ENCODE results near the gene PLCL2. TPM values are rescaled to one million over a fixed set of nuclear protein-coding genes. Genes with fewer than 3 reads are reported as not detected.

Gene PLCL2
- total and polyA plus RNA-seq, 7 donors: 8.0 to 12.6 (median 11.6) TPM

DNA sequence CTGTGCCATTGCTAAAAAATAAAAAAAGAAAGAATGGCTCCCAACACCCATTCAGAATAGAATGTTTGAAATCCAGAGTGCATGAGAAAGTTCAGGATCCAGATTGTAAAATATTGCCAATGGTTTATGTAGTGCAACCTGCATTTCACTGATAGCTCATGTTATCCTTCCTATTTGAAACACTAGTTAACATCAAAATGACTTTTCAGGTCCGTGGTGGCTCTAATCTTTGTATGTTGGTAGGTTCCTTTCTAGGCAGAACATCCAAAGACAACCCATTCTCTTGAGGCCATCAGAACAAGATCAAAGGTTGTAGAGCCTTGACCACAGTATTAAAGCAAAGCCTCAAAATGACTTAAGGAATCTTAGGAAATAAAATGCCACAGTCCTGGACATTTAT, 51.0 kb downstream of the PLCL2 start:
- H3K9me3 ChIP-seq: no peaks in the 10 kb centered on the region
- H3K27me3 ChIP-seq: no peaks in the 10 kb centered on the region
- 38 to 82% methylated on average over 1 of the region's 1 CpG for WGBS, 2 donors
- no peaks in the 10 kb centered on the region for H3K36me3 ChIP-seq
- H3K4me1 ChIP-seq: no peaks in the 10 kb centered on the region
- DNase-seq: no peak
- H3K4me3 ChIP-seq: no peak overlapping the region
- no peak overlapping the region for H3K27ac ChIP-seq
- TF ChIP-seq POLR2A (IDR thresholded peaks at IDR 0.05) (no peak), EP300 (IDR thresholded peaks at IDR 0.05) (no peak), POLR2AphosphoS5 (IDR thresholded peaks at IDR 0.05) (no peak)
- TF ChIP-seq, protein P1, sequence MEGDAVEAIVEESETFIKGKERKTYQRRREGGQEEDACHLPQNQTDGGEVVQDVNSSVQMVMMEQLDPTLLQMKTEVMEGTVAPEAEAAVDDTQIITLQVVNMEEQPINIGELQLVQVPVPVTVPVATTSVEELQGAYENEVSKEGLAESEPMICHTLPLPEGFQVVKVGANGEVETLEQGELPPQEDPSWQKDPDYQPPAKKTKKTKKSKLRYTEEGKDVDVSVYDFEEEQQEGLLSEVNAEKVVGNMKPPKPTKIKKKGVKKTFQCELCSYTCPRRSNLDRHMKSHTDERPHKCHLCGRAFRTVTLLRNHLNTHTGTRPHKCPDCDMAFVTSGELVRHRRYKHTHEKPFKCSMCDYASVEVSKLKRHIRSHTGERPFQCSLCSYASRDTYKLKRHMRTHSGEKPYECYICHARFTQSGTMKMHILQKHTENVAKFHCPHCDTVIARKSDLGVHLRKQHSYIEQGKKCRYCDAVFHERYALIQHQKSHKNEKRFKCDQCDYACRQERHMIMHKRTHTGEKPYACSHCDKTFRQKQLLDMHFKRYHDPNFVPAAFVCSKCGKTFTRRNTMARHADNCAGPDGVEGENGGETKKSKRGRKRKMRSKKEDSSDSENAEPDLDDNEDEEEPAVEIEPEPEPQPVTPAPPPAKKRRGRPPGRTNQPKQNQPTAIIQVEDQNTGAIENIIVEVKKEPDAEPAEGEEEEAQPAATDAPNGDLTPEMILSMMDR (IDR thresholded peaks at IDR 0.05): no peak
- intact Hi-C loops (cut with DNase I): no loop called here

DNA sequence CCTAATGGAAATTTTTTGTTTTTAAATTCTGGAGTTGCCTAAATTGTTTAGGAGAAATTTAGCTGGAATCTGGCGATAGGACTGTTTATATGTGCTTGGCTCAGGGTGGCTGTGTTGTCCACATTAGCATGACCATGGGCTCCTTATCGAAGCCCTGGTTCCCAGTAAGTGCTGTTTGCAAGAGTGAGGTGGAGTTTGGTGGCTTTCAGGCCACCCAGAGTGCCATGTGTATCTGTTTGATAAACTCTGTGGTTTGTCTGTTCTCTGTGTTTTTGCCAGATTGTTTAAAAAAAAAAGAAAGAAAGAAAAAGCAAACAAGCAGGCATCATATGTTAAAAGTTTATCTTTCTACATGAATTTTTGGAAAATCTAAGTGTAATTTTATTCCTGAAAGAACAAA, 51.5 kb downstream of the PLCL2 start:
- Histone ChIP-seq H3K9me3 (no peaks in the 10 kb centered on the region), H3K4me3 (no peak overlapping the region)
- WGBS, 2 donors: 58 to 83% methylated on average over 2 of the region's 2 CpGs

DNA sequence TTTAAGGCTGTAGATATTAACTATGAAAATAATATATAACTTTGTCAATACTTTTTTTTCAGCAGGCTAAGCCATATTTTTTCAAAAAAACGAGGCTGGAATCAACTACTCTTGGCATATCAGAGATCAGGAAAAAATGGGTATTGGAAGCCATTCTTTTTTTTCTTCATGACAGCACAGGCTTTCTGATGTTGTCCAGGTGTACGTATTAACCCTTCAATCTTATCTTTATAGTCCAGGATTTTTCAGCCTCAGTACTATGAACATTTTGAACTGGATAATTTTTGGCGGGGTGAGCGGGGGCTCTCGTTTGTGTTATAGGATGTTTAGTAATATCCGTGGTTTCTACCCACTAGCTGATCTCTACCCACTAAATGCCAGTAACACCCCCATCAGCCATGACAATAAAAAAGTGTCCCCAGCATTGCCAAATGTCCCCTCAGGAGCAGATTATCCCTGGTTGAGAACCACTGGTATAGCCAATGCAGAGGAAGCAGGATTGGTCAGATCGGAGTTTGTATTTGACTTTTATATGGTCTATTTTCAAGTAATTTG, 52.0 kb downstream of the PLCL2 start:
- no peak for TF ChIP-seq POLR2A (IDR thresholded peaks at IDR 0.05)
- TF ChIP-seq, protein P1 (IDR thresholded peaks at IDR 0.05): no peak
- intact Hi-C loops (cut with DNase I): no loop called here
- Histone ChIP-seq H3K36me3 (no peaks in the 10 kb centered on the region), H3K4me1 (no peaks in the 10 kb centered on the region), H3K27me3 (no peaks in the 10 kb centered on the region), H3K4me3 (no peak overlapping the region), H3K9me3 (no peaks in the 10 kb centered on the region), H3K27ac (no peak overlapping the region)
- DNase-seq: no peak
- WGBS, 2 donors: 65 to 88% methylated on average over 7 of the region's 7 CpGs

More for the DNA sequence above, 51.5 kb downstream of the PLCL2 start:
- DNase-seq: no peak
- H3K27ac ChIP-seq: no peak overlapping the region
- H3K27me3 ChIP-seq: no peaks in the 10 kb centered on the region
- no peaks in the 10 kb centered on the region for H3K4me1 ChIP-seq
- H3K36me3 ChIP-seq: no peaks in the 10 kb centered on the region
- intact Hi-C loops (cut with DNase I): no loop called here
- TF ChIP-seq POLR2A (IDR thresholded peaks at IDR 0.05): no peak
- TF ChIP-seq POLR2AphosphoS5 (IDR thresholded peaks at IDR 0.05): no peak
- no peak for TF ChIP-seq EP300 (IDR thresholded peaks at IDR 0.05)
- TF ChIP-seq, protein P1 (IDR thresholded peaks at IDR 0.05): no peak

DNA sequence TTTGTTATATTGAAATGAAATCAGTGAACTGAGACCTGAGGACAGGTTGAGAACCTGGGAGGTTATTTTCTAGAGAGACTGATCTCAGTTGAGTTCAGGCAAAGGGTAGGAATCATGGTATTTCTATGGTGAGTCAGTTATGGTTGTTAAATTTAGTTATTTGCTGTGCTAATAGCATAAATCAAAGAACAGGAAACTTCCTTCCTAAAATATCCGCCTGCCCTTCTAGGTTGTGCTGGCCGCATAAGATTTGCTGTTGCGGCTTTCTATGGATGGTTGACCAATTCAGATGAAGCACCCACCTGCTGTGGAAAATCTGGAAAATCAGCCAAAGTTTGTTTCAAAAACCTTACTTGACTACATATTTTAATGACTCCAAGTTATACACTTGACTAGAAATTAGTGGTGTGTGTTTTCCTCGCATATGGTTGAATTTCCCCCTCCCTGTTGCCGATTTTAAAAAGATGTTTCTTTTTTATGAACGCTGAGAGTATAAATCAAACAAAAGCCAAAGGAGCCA, 52.6 kb downstream of the PLCL2 start:
- TF ChIP-seq POLR2A (IDR thresholded peaks at IDR 0.05) (no peak), POLR2AphosphoS5 (IDR thresholded peaks at IDR 0.05) (no peak), EP300 (IDR thresholded peaks at IDR 0.05) (no peak)
- TF ChIP-seq, protein P1 (IDR thresholded peaks at IDR 0.05): no peak
- no peak for DNase-seq
- Histone ChIP-seq H3K4me3 (no peak overlapping the region), H3K36me3 (no peaks in the 10 kb centered on the region), H3K9me3 (no peaks in the 10 kb centered on the region), H3K4me1 (no peaks in the 10 kb centered on the region), H3K27me3 (no peaks in the 10 kb centered on the region), H3K27ac (no peak overlapping the region)
- 61 to 89% methylated on average over 6 of the region's 6 CpGs for WGBS, 2 donors
- intact Hi-C loops (cut with DNase I): no loop called here
